ENCODE measurements around the gene GNB3. TPM values are rescaled to one million over a fixed set of nuclear protein-coding genes. Genes with fewer than 3 reads are reported as not detected.
"Not testable (repeated sequence)": the region's sequence is repeated elsewhere in the genome, so short reads cannot be mapped to it uniquely, and the experiment has no call there.

GNB3 gene
- polyA plus RNA-seq, 1 experiment = 5.3 TPM

- ChIA-PET POLR2A (no interaction called here), CTCF (interaction anchor here (1.2 to 6.1 kb wide), 5 partner anchors 8 to 82 kb away, joined by 3 to 41 read pairs (median 6); partner anchors contain the start of genes LRRC23 and SPSB2)
- no peak for TF ChIP-seq CTCF (IDR thresholded peaks at IDR 0.05; ENCODE audit: insufficient read depth, low read depth, low read length)
- H3K4me3 ChIP-seq (ENCODE audit: low read depth, low read length) = no peak overlapping the region
- peaks cover 8% of the 10 kb centered on the region for H3K36me3 ChIP-seq (ENCODE audit: control insufficient read depth, insufficient read depth, low read length)
- no peak for DNase-seq (ENCODE audit: low read depth)
- no peaks in the 10 kb centered on the region for H3K27me3 ChIP-seq (ENCODE audit: control insufficient read depth, insufficient read depth, low read length)
Observed at GRCh38 chr12:6883252-6883651, 42.5 kb downstream of the GNB3 start.

- Histone ChIP-seq H3K27me3 (ENCODE audit: control insufficient read depth, insufficient read depth, low read length) (no peaks in the 10 kb centered on the region), H3K36me3 (ENCODE audit: control insufficient read depth, insufficient read depth, low read length) (peaks cover 10% of the 10 kb centered on the region), H3K4me3 (ENCODE audit: low read depth, low read length) (no peak overlapping the region)
- CTCF ChIA-PET = interaction anchor here (1.2 to 6.1 kb wide), 5 partner anchors 8 to 81 kb away, joined by 3 to 41 read pairs (median 6); partner anchors contain the start of genes LRRC23 and SPSB2
- POLR2A ChIA-PET = no interaction called here
- no peak for TF ChIP-seq CTCF (IDR thresholded peaks at IDR 0.05; ENCODE audit: insufficient read depth, low read depth, low read length)
- no peak for DNase-seq (ENCODE audit: low read depth)
Observed at GRCh38 chr12:6883683-6884082, 43.0 kb downstream of the GNB3 start.

GRCh38 chr12:6884539-6884938 is 43.8 kb downstream of the GNB3 start:
- H3K36me3 ChIP-seq (ENCODE audit: control insufficient read depth, insufficient read depth, low read length) = peaks cover 10% of the 10 kb centered on the region
- no peak overlapping the region for H3K4me3 ChIP-seq (ENCODE audit: low read depth, low read length)
- ChIA-PET POLR2A (no interaction called here), CTCF (interaction anchor here (0.6 to 6.1 kb wide), 4 partner anchors 12 to 255 kb away, joined by 3 to 41 read pairs (median 4); partner anchors contain the start of gene SPSB2)
- TF ChIP-seq CTCF (IDR thresholded peaks at IDR 0.05; ENCODE audit: insufficient read depth, low read depth, low read length) = no peak
- no peak for DNase-seq (ENCODE audit: low read depth)
- H3K27me3 ChIP-seq (ENCODE audit: control insufficient read depth, insufficient read depth, low read length) = no peaks in the 10 kb centered on the region

GRCh38 chr12:6886206-6886999 is 45.7 kb downstream of the GNB3 start:
- ChIA-PET CTCF (interaction anchor here (0.8 to 6.1 kb wide), 3 partner anchors 14 to 17 kb away, joined by 3 to 41 read pairs (median 8); partner anchors contain the start of gene SPSB2), POLR2A (interaction anchor here (0.6 kb wide), 1 partner anchor 280 kb away, joined by 17 read pairs; no protein-coding TSS in a partner anchor)
- not testable (repeated sequence) for DNase-seq (ENCODE audit: low read depth); H3K27me3 ChIP-seq (ENCODE audit: control insufficient read depth, insufficient read depth, low read length); H3K36me3 ChIP-seq (ENCODE audit: control insufficient read depth, insufficient read depth, low read length); H3K4me3 ChIP-seq (ENCODE audit: low read depth, low read length)

- TF ChIP-seq CTCF (IDR thresholded peaks at IDR 0.05; ENCODE audit: insufficient read depth, low read depth, low read length) = no peak
- CTCF ChIA-PET = interaction anchor here (0.8 to 2.0 kb wide), 3 partner anchors 11 to 18 kb away, joined by 3 to 8 read pairs (median 4); partner anchors contain the start of gene SPSB2
- POLR2A ChIA-PET = no interaction called here
- no peaks in the 10 kb centered on the region for H3K27me3 ChIP-seq (ENCODE audit: control insufficient read depth, insufficient read depth, low read length)
- H3K36me3 ChIP-seq (ENCODE audit: control insufficient read depth, insufficient read depth, low read length) = peaks cover 10% of the 10 kb centered on the region
- no peak for DNase-seq (ENCODE audit: low read depth)
- no peak overlapping the region for H3K4me3 ChIP-seq (ENCODE audit: low read depth, low read length)
Observed at GRCh38 chr12:6887460-6887859, 46.7 kb downstream of the GNB3 start.
